Prostate gland (tissue), 2 donors: ENCODE results near the gene MTFR1L.

ENCODE experiments used
- POLR2A ChIP-seq: fragments of 450-650 bp; IDR thresholded peaks from one replicate; pipeline ENCODE4 v1.6.1; 2016; ENCODE audit warnings: antibody characterized with exemption, mild to moderate bottlenecking
- TF ChIP-seq, protein P1 (sequence below), 4 experiments: fragments of 200-600 bp in 2 of 4; fragments of 450-650 bp in 2 of 4; sonication (generic) in 2 of 4; IDR thresholded peaks; 1 replicate in 3 of 4; 2 replicates in 1 of 4; pipeline ENCODE4 v1.5.1; 2016 to 2019; ENCODE audit warnings: antibody characterized with exemption in 4 of 4, mild to moderate bottlenecking in 2 of 4, moderate library complexity in 2 of 4

DNA sequence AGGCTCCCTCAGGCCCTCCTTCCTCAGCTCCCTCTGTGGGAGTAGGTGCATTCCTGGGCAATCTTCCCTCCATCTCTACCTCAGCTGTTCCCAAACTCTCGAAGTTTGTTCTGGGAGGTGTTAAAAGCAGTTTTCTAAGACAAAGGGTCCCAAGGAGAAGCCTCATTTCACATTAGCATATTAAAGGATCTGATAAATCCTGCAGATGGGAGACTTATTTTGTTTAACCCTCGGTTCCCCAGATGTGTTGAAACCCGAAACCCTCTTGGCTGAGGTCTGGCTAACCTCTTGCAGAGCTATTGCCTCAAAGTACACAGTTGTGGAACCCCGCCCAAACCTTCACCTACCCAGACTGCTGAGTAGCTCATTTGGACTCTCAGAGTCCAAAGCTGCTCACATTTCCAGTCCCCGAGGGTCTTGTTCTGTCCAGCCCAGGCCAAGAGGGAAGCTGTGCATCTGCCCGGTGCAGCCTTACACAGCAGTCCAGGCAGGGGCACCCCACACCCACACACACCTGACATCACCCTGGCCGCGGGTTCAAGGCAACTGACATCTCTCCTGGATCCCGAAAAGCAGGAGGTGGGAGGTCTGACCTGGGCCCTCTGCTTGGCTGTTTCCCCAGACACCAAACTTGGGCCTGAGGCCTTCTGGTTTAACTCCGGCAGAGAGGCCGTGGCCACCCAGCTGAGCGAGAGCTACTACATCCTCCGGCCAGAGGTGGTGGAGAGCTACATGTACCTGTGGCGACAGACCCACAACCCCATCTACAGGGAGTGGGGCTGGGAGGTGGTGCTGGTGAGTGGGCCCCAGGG, 39.2 kb upstream of the MTFR1L start:
- no peak for TF ChIP-seq POLR2A
- TF ChIP-seq, protein P1, sequence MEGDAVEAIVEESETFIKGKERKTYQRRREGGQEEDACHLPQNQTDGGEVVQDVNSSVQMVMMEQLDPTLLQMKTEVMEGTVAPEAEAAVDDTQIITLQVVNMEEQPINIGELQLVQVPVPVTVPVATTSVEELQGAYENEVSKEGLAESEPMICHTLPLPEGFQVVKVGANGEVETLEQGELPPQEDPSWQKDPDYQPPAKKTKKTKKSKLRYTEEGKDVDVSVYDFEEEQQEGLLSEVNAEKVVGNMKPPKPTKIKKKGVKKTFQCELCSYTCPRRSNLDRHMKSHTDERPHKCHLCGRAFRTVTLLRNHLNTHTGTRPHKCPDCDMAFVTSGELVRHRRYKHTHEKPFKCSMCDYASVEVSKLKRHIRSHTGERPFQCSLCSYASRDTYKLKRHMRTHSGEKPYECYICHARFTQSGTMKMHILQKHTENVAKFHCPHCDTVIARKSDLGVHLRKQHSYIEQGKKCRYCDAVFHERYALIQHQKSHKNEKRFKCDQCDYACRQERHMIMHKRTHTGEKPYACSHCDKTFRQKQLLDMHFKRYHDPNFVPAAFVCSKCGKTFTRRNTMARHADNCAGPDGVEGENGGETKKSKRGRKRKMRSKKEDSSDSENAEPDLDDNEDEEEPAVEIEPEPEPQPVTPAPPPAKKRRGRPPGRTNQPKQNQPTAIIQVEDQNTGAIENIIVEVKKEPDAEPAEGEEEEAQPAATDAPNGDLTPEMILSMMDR (IDR thresholded peaks at IDR 0.05), result no peak
